NCI-H774 (cell line): Measurements from ENCODE around the gene TMEM255B.
"Not testable (repeated sequence)": the region's sequence is repeated elsewhere in the genome, so short reads cannot be mapped to it uniquely, and the experiment has no call there.

ENCODE experiments used
- DNase-seq: peaks from one replicate; lab custom pipeline; 2025; lab: John Stamatoyannopoulos, UW

Gene TMEM255B

GRCh38 chr13:113749507-113749906 lies 9.5 kb upstream of the TMEM255B start:
- no peak for DNase-seq

- DNase-seq: no peak
Measured at GRCh38 chr13:113749967-113750366, 9.1 kb upstream of the TMEM255B start.

GRCh38 chr13:113750554-113751399 lies 8.2 kb upstream of the TMEM255B start:
- no peak for DNase-seq

- DNase-seq: no peak
Measured at GRCh38 chr13:113751491-113751890, 7.5 kb upstream of the TMEM255B start.

GRCh38 chr13:113752211-113752986 lies 6.6 kb upstream of the TMEM255B start:
- not testable (repeated sequence) for DNase-seq

GRCh38 chr13:113753171-113753570 lies 5.9 kb upstream of the TMEM255B start:
- no peak for DNase-seq

GRCh38 chr13:113754242-113754641 lies 4.8 kb upstream of the TMEM255B start:
- no peak for DNase-seq

GRCh38 chr13:113754691-113755090 lies 4.3 kb upstream of the TMEM255B start:
- DNase-seq: no peak

- DNase-seq: no peak
Measured at GRCh38 chr13:113756441-113757097, 2.5 kb upstream of the TMEM255B start.

- DNase-seq: peak; percentile 43
Measured at GRCh38 chr13:113759525-113760137, 605 bp downstream of the TMEM255B start.

- no peak for DNase-seq
Measured at GRCh38 chr13:113761136-113761535, 2.1 kb downstream of the TMEM255B start.

- no peak for DNase-seq
Measured at GRCh38 chr13:113762075-113762474, 3.0 kb downstream of the TMEM255B start.

- DNase-seq: no peak
Measured at GRCh38 chr13:113762538-113762937, 3.5 kb downstream of the TMEM255B start.

GRCh38 chr13:113763254-113763653 lies 4.2 kb downstream of the TMEM255B start:
- no peak for DNase-seq

- no peak for DNase-seq
Measured at GRCh38 chr13:113763961-113764792, 5.2 kb downstream of the TMEM255B start.

GRCh38 chr13:113764793-113765563 lies 6.0 kb downstream of the TMEM255B start:
- no peak for DNase-seq

GRCh38 chr13:113765564-113765910 lies 6.5 kb downstream of the TMEM255B start:
- no peak for DNase-seq

GRCh38 chr13:113766035-113766800 lies 7.2 kb downstream of the TMEM255B start:
- no peak for DNase-seq

- no peak for DNase-seq
Measured at GRCh38 chr13:113767366-113767765, 8.3 kb downstream of the TMEM255B start.
